ENCODE results near the gene PARD3. TPM values are rescaled to one million over a fixed set of nuclear protein-coding genes. Genes with fewer than 3 reads are reported as not detected.

The PARD3 gene
- total and polyA plus RNA-seq, 8 donors: 25.6 to 54.5 (median 47.8) TPM

- Histone ChIP-seq H3K4me1 (no peaks in the 10 kb centered on the region), H3K27ac (no peak overlapping the region), H3K36me3 (no peaks in the 10 kb centered on the region), H3K27me3 (no peaks in the 10 kb centered on the region), H3K9me3 (no peaks in the 10 kb centered on the region), H3K4me3 (no peak overlapping the region)
- no peak for DNase-seq
- no peak for TF ChIP-seq CTCF (IDR thresholded peaks at IDR 0.05)
- intact Hi-C loops (cut with DNase I): no loop called here
- ATAC-seq: no peak
Observed at GRCh38 chr10:34599026-34599795, 215.9 kb downstream of the PARD3 start.

- TF ChIP-seq CTCF (IDR thresholded peaks at IDR 0.05): no peak
- Histone ChIP-seq H3K4me1 (no peaks in the 10 kb centered on the region), H3K9me3 (no peaks in the 10 kb centered on the region), H3K27me3 (no peaks in the 10 kb centered on the region), H3K36me3 (no peaks in the 10 kb centered on the region), H3K27ac (no peak overlapping the region), H3K4me3 (no peak overlapping the region)
- no peak for ATAC-seq
- intact Hi-C loops (cut with DNase I): no loop called here
- DNase-seq: no peak
Observed at GRCh38 chr10:34596351-34596750, 218.7 kb downstream of the PARD3 start.

- Histone ChIP-seq H3K36me3 (no peaks in the 10 kb centered on the region), H3K4me1 (no peaks in the 10 kb centered on the region), H3K4me3 (no peak overlapping the region), H3K9me3 (no peaks in the 10 kb centered on the region), H3K27ac (no peak overlapping the region), H3K27me3 (no peaks in the 10 kb centered on the region)
- intact Hi-C loops (cut with DNase I): no loop called here
- no peak for TF ChIP-seq CTCF (IDR thresholded peaks at IDR 0.05)
- ATAC-seq: no peak
- no peak for DNase-seq
Observed at GRCh38 chr10:34593930-34594329, 221.2 kb downstream of the PARD3 start.

GRCh38 chr10:34593374-34593890 is 221.7 kb downstream of the PARD3 start:
- H3K4me3 ChIP-seq: no peak overlapping the region
- no peak for ATAC-seq

More at GRCh38 chr10:34593374-34593890, 221.7 kb downstream of the PARD3 start:
- Histone ChIP-seq H3K9me3 (no peaks in the 10 kb centered on the region), H3K27me3 (no peaks in the 10 kb centered on the region), H3K36me3 (no peaks in the 10 kb centered on the region), H3K27ac (no peak overlapping the region), H3K4me1 (no peaks in the 10 kb centered on the region)
- no peak for DNase-seq
- no peak for TF ChIP-seq CTCF (IDR thresholded peaks at IDR 0.05)
- intact Hi-C loops (cut with DNase I): no loop called here
